Astrocyte of the cerebellum (primary cell): Measurements from ENCODE around the gene RAB11FIP3.
"Not testable (repeated sequence)": the region's sequence is repeated elsewhere in the genome, so short reads cannot be mapped to it uniquely, and the experiment has no call there.

Source experiments
- DNase-seq: peaks from one replicate; pipeline ENCODE4 v3.0.0-alpha.2; 2011; ENCODE audit warnings: low read depth
- H3K4me3 ChIP-seq: 2 replicates; pipeline ENCODE4 v1.5.1; 2011; ENCODE audit warnings: mild to moderate bottlenecking, low read depth, low read length, moderate library complexity
- in situ Hi-C: cut with HindIII; loops from 2 replicates; pipeline ENCODE4 v1.10.0; 2017; ENCODE audit warnings: low sequenced_read_pairs
- TF ChIP-seq, protein P1 (sequence below): IDR thresholded peaks from 2 replicates; pipeline ENCODE4 v1.5.1; 2012; ENCODE audit warnings: low read length, low read depth, moderate library complexity, mild to moderate bottlenecking; ENCODE audit errors: missing control alignments

RAB11FIP3 gene

DNA sequence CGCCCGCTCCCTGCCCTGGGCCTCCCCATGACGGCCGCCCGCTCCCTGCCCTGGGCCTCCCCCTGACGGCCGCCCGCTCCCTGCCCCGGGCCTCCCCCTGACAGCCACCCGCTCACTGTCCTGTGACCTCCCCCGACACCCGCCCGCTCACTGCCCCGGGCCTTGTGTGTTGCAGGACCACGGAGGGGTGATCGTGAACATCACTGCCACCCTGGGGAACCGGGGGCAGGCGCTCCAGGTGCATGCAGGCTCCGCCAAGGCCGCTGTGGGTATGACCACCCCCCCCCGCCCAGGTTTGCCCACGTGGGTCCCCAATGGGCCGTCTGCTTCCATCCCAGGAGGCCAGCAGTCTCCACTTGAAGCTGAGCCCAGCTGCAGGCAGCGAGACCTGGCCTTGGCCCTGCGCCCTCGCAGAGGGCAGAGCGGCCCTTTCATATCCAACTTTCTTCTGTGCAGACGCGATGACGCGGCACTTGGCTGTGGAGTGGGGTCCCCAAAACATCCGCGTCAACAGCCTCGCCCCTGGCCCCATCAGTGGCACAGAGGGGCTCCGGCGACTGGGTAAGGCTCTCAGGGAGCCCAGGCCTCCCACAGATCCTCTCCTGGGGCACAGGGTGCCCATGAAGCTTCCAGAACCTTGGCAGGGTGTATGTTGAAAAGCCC, 14.8 kb upstream of the RAB11FIP3 start:
- in situ Hi-C loops: no loop called here

DNA sequence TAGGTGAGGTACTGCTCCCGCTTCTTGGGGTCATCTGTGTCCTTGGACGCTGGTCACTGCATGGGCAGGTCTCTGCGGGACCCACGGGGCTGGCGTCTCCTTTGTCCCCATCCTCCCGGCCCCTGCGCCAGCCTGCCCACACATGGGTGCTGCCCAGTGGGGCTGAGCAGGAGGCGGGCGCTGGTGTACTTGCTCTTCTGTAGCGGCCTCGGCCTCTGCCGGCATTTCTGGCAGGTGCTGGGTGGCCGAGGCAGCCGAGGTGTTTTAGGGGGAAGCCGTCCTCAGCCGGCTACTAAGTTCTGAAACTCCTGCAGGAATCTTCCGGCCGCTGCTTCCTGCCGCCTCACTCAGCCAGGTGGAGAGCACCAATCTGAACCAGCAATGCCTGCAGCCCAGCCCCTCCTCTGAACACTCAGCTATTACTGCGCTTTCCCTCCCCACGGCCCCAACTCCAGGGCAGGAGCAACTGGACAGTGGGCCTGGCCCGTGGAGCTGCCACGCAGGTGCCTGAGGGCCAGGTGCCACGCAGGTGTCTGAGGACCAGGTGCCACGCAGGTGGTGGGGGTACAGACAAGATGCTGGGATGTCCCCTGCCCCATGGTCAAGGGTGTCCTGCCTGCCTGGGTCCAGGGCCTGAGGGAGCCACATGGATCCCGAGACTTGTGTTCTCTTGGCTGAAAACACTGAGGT, 13.7 kb upstream of the RAB11FIP3 start:
- in situ Hi-C loops: no loop called here
- no peak overlapping the region for H3K4me3 ChIP-seq
- no peak for DNase-seq
- TF ChIP-seq, protein P1, sequence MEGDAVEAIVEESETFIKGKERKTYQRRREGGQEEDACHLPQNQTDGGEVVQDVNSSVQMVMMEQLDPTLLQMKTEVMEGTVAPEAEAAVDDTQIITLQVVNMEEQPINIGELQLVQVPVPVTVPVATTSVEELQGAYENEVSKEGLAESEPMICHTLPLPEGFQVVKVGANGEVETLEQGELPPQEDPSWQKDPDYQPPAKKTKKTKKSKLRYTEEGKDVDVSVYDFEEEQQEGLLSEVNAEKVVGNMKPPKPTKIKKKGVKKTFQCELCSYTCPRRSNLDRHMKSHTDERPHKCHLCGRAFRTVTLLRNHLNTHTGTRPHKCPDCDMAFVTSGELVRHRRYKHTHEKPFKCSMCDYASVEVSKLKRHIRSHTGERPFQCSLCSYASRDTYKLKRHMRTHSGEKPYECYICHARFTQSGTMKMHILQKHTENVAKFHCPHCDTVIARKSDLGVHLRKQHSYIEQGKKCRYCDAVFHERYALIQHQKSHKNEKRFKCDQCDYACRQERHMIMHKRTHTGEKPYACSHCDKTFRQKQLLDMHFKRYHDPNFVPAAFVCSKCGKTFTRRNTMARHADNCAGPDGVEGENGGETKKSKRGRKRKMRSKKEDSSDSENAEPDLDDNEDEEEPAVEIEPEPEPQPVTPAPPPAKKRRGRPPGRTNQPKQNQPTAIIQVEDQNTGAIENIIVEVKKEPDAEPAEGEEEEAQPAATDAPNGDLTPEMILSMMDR: no peak

More for the DNA sequence above, 14.8 kb upstream of the RAB11FIP3 start:
- DNase-seq: no peak
- no peak overlapping the region for H3K4me3 ChIP-seq
- TF ChIP-seq, protein P1: no peak

DNA sequence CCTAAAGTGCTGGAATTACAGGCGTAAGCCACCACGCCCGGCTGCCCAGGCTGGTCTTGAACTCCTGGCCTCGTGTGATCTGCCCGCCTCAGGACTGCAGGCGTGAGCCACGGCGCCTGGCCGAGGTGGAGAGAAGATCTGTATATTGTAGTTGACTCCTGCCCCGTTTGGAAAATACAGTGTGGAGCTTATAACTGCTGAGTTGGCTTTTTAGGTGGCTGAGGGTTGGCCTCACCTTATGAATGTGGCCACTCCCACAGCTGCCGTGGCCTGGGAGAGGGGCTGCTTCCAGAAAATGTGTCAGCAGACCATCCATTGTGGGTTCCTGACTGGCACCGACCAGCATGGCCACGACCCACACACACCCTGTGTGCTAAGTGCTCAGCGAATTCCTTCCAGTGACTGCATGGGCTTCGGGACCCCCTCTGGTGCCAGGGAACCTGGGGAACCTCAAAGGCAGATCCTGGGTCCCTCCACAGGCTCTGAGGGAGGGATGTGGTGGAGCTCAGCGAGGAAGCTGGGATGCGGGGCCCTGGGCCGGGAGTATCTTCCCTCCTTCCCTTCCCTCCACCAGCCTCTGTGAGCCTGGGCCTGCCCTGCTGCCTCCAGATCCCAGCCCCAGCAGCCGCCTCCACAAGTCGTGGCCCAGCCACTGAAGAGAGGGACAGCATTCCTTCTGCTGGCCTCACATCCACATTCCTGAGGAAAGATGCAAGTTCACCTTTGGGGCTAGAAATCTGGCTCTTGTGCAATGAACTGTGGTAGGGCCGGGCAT, 10.9 kb upstream of the RAB11FIP3 start:
- TF ChIP-seq, protein P1: no peak
- no peak for DNase-seq
- in situ Hi-C loops: no loop called here

DNA sequence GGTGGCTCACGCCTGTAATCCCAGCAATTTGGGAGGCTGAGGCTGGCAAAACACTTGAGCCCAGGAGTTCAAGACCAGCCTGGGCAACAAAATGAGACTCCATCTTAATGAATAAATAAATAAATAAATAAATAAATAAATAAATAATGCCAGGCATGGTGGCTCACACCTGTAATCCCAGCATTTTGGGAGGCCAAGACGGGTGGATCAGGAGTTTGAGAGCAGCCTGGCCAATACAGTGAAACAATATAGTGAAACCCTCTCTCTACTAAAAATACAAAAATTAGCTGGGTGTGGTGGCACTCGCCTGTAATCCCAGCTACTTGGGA, 10.3 kb upstream of the RAB11FIP3 start:
- DNase-seq, H3K4me3 ChIP-seq, in situ Hi-C loops: not testable (repeated sequence)

More for the DNA sequence above, 10.9 kb upstream of the RAB11FIP3 start:
- H3K4me3 ChIP-seq: no peak overlapping the region

DNA sequence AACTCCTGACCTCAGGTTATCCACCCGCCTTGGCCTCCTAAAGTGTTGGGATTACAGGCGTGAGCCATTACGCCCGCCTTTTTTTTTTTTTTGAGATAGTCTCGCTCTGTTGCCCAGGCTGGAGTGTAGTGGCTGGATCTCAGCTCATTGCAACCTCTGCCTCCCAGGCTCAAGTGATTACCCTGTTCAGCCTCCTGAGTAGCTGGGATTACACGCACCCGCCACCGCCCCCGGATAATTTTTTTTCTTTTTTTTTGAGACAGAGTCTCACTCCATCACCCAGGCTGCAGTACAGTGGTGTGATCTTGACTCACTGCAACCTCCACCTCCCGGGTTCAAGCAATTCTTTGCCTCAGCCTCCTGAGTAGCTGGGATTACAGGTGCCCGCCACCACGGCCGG, 3.3 kb upstream of the RAB11FIP3 start:
- DNase-seq, H3K4me3 ChIP-seq, in situ Hi-C loops: not testable (repeated sequence)

DNA sequence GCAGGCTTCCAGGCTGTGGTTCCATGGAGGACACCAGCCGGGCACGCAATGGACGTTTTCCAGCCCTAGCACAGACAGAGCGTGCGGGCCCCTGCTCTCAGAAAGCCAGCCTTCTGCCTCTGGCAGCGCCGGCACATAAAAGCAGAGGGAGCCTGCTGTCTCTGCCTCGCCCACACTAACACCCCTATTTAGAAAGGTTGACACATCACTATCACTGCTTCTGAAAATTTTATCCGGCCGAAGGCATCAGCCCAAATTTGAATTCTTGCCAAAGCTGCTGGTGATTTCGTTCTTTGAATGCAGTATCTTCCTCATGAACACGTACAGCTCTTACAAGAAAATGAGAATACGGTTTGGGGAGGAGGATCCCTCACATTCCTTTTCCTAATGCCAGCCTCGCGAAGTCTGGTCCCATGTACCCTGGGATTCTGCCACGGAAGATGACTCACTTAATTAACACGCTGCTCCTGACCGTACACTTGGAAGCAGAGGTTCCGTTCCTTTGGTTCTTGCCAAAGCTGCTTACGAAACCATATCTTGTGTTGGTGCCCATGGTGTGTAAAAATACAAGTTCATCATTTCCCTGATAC, 1.3 kb upstream of the RAB11FIP3 start:
- in situ Hi-C loops: no loop called here
- H3K4me3 ChIP-seq: peak overlapping the region; percentile 60
- DNase-seq: peak; percentile 97
- TF ChIP-seq, protein P1: no peak

DNA sequence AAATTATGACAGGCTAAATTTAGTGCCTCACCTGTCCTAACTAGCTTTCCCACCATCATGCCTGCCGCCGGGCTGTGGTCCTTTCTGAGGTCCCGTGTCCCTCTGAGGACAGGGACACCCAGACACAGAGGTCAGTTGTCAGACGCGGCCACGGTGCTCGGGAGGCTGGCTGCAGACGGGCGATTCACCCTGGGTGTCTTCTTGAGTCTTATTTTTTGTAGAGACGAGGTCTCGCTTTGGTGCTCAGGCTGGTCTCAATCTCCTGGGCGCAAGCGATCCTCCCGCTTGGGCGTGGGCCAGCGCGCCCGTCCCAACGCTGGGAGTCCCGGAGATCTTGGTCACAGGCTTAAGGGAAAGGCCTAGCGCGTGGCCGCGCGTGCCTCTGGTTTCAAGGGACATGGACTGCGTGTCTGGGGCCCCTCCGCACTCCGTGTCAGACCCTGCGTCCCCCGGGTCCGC, 797 bp upstream of the RAB11FIP3 start:
- no peak for DNase-seq
- in situ Hi-C loops: no loop called here
- H3K4me3 ChIP-seq: peak overlapping the region; percentile 60
- TF ChIP-seq, protein P1: no peak
